SKM-1 treated with dmso at 0.1 percent for 144 hours (cell line): Measurements from ENCODE around the gene HDHD5.
"Not testable (repeated sequence)": the region's sequence is repeated elsewhere in the genome, so short reads cannot be mapped to it uniquely, and the experiment has no call there.

Experiments used
- DNase-seq: peaks from one replicate; lab custom pipeline; 2025; ENCODE audit not compliant: unreplicated experiment; lab: John Stamatoyannopoulos, UW

The HDHD5 gene

GRCh38 chr22:17157714-17158113 lies 1.4 kb downstream of the HDHD5 start:
- no peak for DNase-seq

- no peak for DNase-seq
Observed at GRCh38 chr22:17155941-17156340, 3.1 kb downstream of the HDHD5 start.

- no peak for DNase-seq
Observed at GRCh38 chr22:17152971-17153370, 6.1 kb downstream of the HDHD5 start.

- DNase-seq: no peak
Observed at GRCh38 chr22:17152340-17152739, 6.7 kb downstream of the HDHD5 start.

- no peak for DNase-seq
Observed at GRCh38 chr22:17149076-17149815, 9.8 kb downstream of the HDHD5 start.

GRCh38 chr22:17147458-17147857 lies 11.6 kb downstream of the HDHD5 start:
- DNase-seq: not testable (repeated sequence)

- no peak for DNase-seq
Observed at GRCh38 chr22:17145021-17145680, 13.9 kb downstream of the HDHD5 start.

- no peak for DNase-seq
Observed at GRCh38 chr22:17143826-17144225, 15.3 kb downstream of the HDHD5 start.

- DNase-seq: no peak
Observed at GRCh38 chr22:17143101-17143500, 16.0 kb downstream of the HDHD5 start.

- DNase-seq: no peak
Observed at GRCh38 chr22:17140826-17141766, 18.0 kb downstream of the HDHD5 start.

GRCh38 chr22:17140022-17140421 lies 19.1 kb downstream of the HDHD5 start:
- no peak for DNase-seq

- no peak for DNase-seq
Observed at GRCh38 chr22:17138513-17138912, 20.6 kb downstream of the HDHD5 start.

GRCh38 chr22:17137861-17138425 lies 21.1 kb downstream of the HDHD5 start:
- no peak for DNase-seq

GRCh38 chr22:17137170-17137569 lies 21.9 kb downstream of the HDHD5 start:
- no peak for DNase-seq

- DNase-seq: no peak
Observed at GRCh38 chr22:17135153-17135760, 23.8 kb downstream of the HDHD5 start.

GRCh38 chr22:17133137-17133536 lies 25.9 kb downstream of the HDHD5 start:
- DNase-seq: no peak

GRCh38 chr22:17132112-17132511 lies 27.0 kb downstream of the HDHD5 start:
- DNase-seq: no peak

- DNase-seq: no peak
Observed at GRCh38 chr22:17131686-17132085, 27.4 kb downstream of the HDHD5 start.

GRCh38 chr22:17130199-17130598 lies 28.9 kb downstream of the HDHD5 start:
- no peak for DNase-seq

GRCh38 chr22:17121233-17122195 lies 37.6 kb downstream of the HDHD5 start, which contains the start of gene TMEM121B:
Gene TMEM121B (minus strand): TSS chr22:17121360. CDS start chr22:17121127, 233 bp downstream.
- DNase-seq: peak; percentile 40
